Measurements from ENCODE around the gene SHROOM4.

- TF ChIP-seq CTCF (conservative IDR thresholded peaks at IDR 0.05; ENCODE audit: low read length) (no peak), EZH2phosphoT487 (IDR thresholded peaks at IDR 0.05; ENCODE audit: borderline replicate concordance, low read depth, low read length) (no peak)
Measured at GRCh38 chrX:50671661-50672060, 142.3 kb downstream of the SHROOM4 start.
